Spleen (tissue), 11 donors: ENCODE results near the gene ELFN1. TPM values are rescaled to one million over a fixed set of nuclear protein-coding genes. Genes with fewer than 3 reads are reported as not detected.

Experiments used
- DNase-seq: peaks from one replicate; pipeline ENCODE4 v3.0.0-alpha.2; 2020
- H3K27ac ChIP-seq, 8 donors: fragments of 200-600 bp; sonication (generic) in 7 of 8; 1 replicate in 4 of 8; 2 replicates in 4 of 8; pipeline versions ENCODE4 v1.5.0 to v1.8.0; 2016 to 2021; ENCODE audit warnings: inconsistent platforms in 4 of 8, mild to moderate bottlenecking in 4 of 8, moderate library complexity in 1 of 8
- H3K27me3 ChIP-seq, 7 donors: fragments of 200-600 bp; sonication (generic) in 6 of 7; replicated peaks in 1 of 7; 1 replicate in 4 of 7; 2 replicates in 3 of 7; pipeline versions ENCODE4 v1.5.0 to v1.8.0; 2016 to 2021; ENCODE audit warnings: inconsistent platforms in 3 of 7, mild to moderate bottlenecking in 1 of 7
- H3K36me3 ChIP-seq, 6 donors: fragments of 200-600 bp; sonication (generic) in 5 of 6; 1 replicate in 4 of 6; 2 replicates in 2 of 6; pipeline versions ENCODE4 v1.5.0 to v1.8.0; 2016 to 2021; ENCODE audit warnings: inconsistent platforms in 2 of 6
- H3K4me1 ChIP-seq, 6 donors: fragments of 200-600 bp; sonication (generic) in 5 of 6; 1 replicate in 3 of 6; 2 replicates in 3 of 6; pipeline versions ENCODE4 v1.5.0 to v1.8.0; 2016 to 2021; ENCODE audit warnings: inconsistent platforms in 3 of 6
- H3K4me3 ChIP-seq, 8 donors: fragments of 200-600 bp; sonication (generic) in 7 of 8; 1 replicate in 4 of 8; 2 replicates in 4 of 8; pipeline versions ENCODE4 v1.5.0 to v1.8.0; 2016 to 2021; ENCODE audit warnings: inconsistent platforms in 4 of 8, mild to moderate bottlenecking in 4 of 8, moderate library complexity in 2 of 8
- H3K9me3 ChIP-seq, 8 donors: fragments of 200-600 bp; sonication (generic) in 7 of 8; 1 replicate in 4 of 8; 2 replicates in 4 of 8; pipeline versions ENCODE4 v1.5.0 to v1.8.0; 2016 to 2021; ENCODE audit warnings: inconsistent platforms in 4 of 8
- CTCF ChIP-seq, 11 experiments: fragments of 200-600 bp in 7 of 11; fragments of 450-650 bp in 4 of 11; sonication (generic) in 4 of 11; IDR thresholded peaks in 8 of 11; conservative IDR thresholded peaks in 3 of 11; 1 replicate in 7 of 11; 2 replicates in 4 of 11; pipeline versions ENCODE4 v1.4.0 to v1.8.0; 2016 to 2021; ENCODE audit warnings: antibody characterized with exemption in 11 of 11, inconsistent platforms in 4 of 11, mild to moderate bottlenecking in 1 of 11
- POLR2A ChIP-seq, 3 donors: fragments of 450-650 bp; IDR thresholded peaks; one replicate each; pipeline ENCODE4 v1.5.1; 2017; ENCODE audit warnings: antibody characterized with exemption in 3 of 3, mild to moderate bottlenecking in 1 of 3
- POLR2AphosphoS5 ChIP-seq, 3 donors: sonication (generic); formaldehyde crosslinking; IDR thresholded peaks; one replicate each; pipeline ENCODE4 v1.5.1; 2017; ENCODE audit warnings: antibody characterized with exemption in 3 of 3
- WGBS, 5 donors: extraction: QIAGEN DNeasy Blood & Tissue Kit in 3 of 5; methylation state at CpG; one replicate each; pipeline versions ENCODE4 v1.1.5 to v1.1.7; 2013 to 2018; 5-methylcytosine and 5-hydroxymethylcytosine counted together
- intact Hi-C: fragments of 100-400 bp; cut with DNase I; formaldehyde crosslinking; loops from one replicate; pipeline ENCODE4 v1.15.0; 2023; ENCODE audit warnings: low total_unique reads
- polyA plus RNA-seq, 3 donors: library from polyadenylated mRNA; stranded (reverse); fragments of 200-250 nt; gene quantifications; one replicate each; pipeline ENCODE4 v1.2.1, GENCODE V29; 2013
- total RNA-seq, 7 donors: library from RNA; depleted of rRNA in 3 of 7; stranded (reverse); fragments of >200 nt in 3 of 7; fragmentation: NEBNext Ultra II Directional in 4 of 7; extraction: Animal tissue kit (Norgen Biotek cat#: 25700) in 4 of 7; gene quantifications; one replicate each; pipeline versions ENCODE4 v1.1.0 to v1.2.1, GENCODE V29; 2016 to 2021
- donor health status: healthy with polysubstance abuse.
- donor health status: DM: no; HTN: no; CAD: no; lungs with moderate emphysema.
- donor health status: DM: no; HTN: no; CAD: no.
- donor health status: Bipolar disorder and iron deficiency.
- donor health status: healthy.
- donor health status: DM: no; HTN: no; CAD: no.
- donor health status: DM: yes; HTN: yes; CAD: no.

The ELFN1 gene
- total and polyA plus RNA-seq, 10 donors, result 0.22 to 3.9 (median 2.4) TPM

- Histone ChIP-seq H3K4me3 (no peak overlapping the region), H3K27me3 (peaks cover 0 to 83% (median 33%) of the 10 kb centered on the region in 7 donors), H3K9me3 (peaks cover 0 to 6% (median 0%) of the 10 kb centered on the region in 8 donors), H3K36me3 (no peaks in the 10 kb centered on the region), H3K4me1 (peaks cover under 1 to 31% (median 25%) of the 10 kb centered on the region in 6 donors), H3K27ac (no peak overlapping the region)
- no peak for DNase-seq
- TF ChIP-seq POLR2A (IDR thresholded peaks at IDR 0.05) (no peak), CTCF (IDR thresholded peaks at IDR 0.05 in 8 of 11, conservative IDR thresholded peaks at IDR 0.05 in 3 of 11) (no peak), POLR2AphosphoS5 (IDR thresholded peaks at IDR 0.05) (no peak)
- intact Hi-C loops, result no loop called here
- 49 to 70% (median 65%) methylated on average over 3 of the region's 3 CpGs for WGBS, 5 donors
These were observed 8.6 kb upstream of the ELFN1 start for GRCh38 chr7:1661461-1661860.

- peak; percentile 58 for DNase-seq
- Histone ChIP-seq H3K9me3 (peaks cover 0 to 6% (median 0%) of the 10 kb centered on the region in 8 donors), H3K27me3 (peaks cover 0 to 83% (median 39%) of the 10 kb centered on the region in 7 donors), H3K4me1 (peaks cover 7 to 37% (median 31%) of the 10 kb centered on the region in 6 donors), H3K36me3 (no peaks in the 10 kb centered on the region), H3K27ac (no peak overlapping the region), H3K4me3 (no peak overlapping the region)
- 49 to 79% (median 65%) methylated on average over 3 of the region's 3 CpGs for WGBS, 5 donors
- intact Hi-C loops, result no loop called here
- TF ChIP-seq POLR2A (IDR thresholded peaks at IDR 0.05) (no peak), POLR2AphosphoS5 (IDR thresholded peaks at IDR 0.05) (no peak), CTCF (IDR thresholded peaks at IDR 0.05 in 8 of 11, conservative IDR thresholded peaks at IDR 0.05 in 3 of 11) (no peak)
These were observed 8.0 kb upstream of the ELFN1 start for GRCh38 chr7:1662101-1662500.

GRCh38 chr7:1662767-1663166 is 7.3 kb upstream of the ELFN1 start:
- H3K4me1 ChIP-seq, result peaks cover 10 to 44% (median 38%) of the 10 kb centered on the region in 6 donors
- peaks cover 0 to 6% (median 0%) of the 10 kb centered on the region in 8 donors for H3K9me3 ChIP-seq
- 79 to 89% (median 84%) methylated on average over 9 to 13 of the region's 13 CpGs for WGBS, 5 donors
- intact Hi-C loops, result no loop called here
- peaks cover 0 to 83% (median 46%) of the 10 kb centered on the region in 7 donors for H3K27me3 ChIP-seq
- H3K27ac ChIP-seq, result no peak overlapping the region
- no peaks in the 10 kb centered on the region for H3K36me3 ChIP-seq
- no peak overlapping the region for H3K4me3 ChIP-seq
- peak; percentile 64 for DNase-seq
- TF ChIP-seq POLR2A (IDR thresholded peaks at IDR 0.05), result no peak
- peak in 1 of 3 donors; percentile 12 for TF ChIP-seq POLR2AphosphoS5 (IDR thresholded peaks at IDR 0.05)
- no peak for TF ChIP-seq CTCF (IDR thresholded peaks at IDR 0.05 in 8 of 11, conservative IDR thresholded peaks at IDR 0.05 in 3 of 11)

- H3K27ac ChIP-seq, result no peak overlapping the region
- no peak overlapping the region for H3K4me3 ChIP-seq
- no peak for TF ChIP-seq CTCF (IDR thresholded peaks at IDR 0.05 in 8 of 11, conservative IDR thresholded peaks at IDR 0.05 in 3 of 11)
- TF ChIP-seq POLR2AphosphoS5 (IDR thresholded peaks at IDR 0.05), result no peak
- no peak for TF ChIP-seq POLR2A (IDR thresholded peaks at IDR 0.05)
- peaks cover 12 to 48% (median 43%) of the 10 kb centered on the region in 6 donors for H3K4me1 ChIP-seq
- peaks cover 0 to 6% (median 0%) of the 10 kb centered on the region in 8 donors for H3K9me3 ChIP-seq
- H3K36me3 ChIP-seq, result no peaks in the 10 kb centered on the region
- DNase-seq, result peak; percentile 53
- H3K27me3 ChIP-seq, result peaks cover 0 to 83% (median 50%) of the 10 kb centered on the region in 7 donors
- intact Hi-C loops, result no loop called here
- 45 to 64% (median 56%) methylated on average over 9 to 11 of the region's 11 CpGs for whole genome bisulfite sequencing, 5 donors
These were observed 6.9 kb upstream of the ELFN1 start for GRCh38 chr7:1663223-1663622.
